IMR-90 (cell line): ENCODE results near the gene MOB2. TPM values are rescaled to one million over a fixed set of nuclear protein-coding genes. Genes with fewer than 3 reads are reported as not detected.

Experiments used
- ATAC-seq: fragments of 200-7000 bp; cut with Tn5 transposase; 2 replicates; pipeline ENCODE4 v1.9.1; 2020; ENCODE audit warnings: low read depth, mild to moderate bottlenecking, moderate library complexity
- BruUV-seq: library from RNA; stranded (reverse); fragments of 400-500 nt; replicated peaks from 2 replicates; lab custom pipeline; 2021; lab: Mats Ljungman, UMichigan
- CTCF ChIA-PET: fragments of 300-600 bp; formaldehyde crosslinking; extraction: SDS; loops from one replicate; lab custom pipeline; 2021; ENCODE audit warnings: antibody characterized with exemption; lab: Yijun Ruan, JAX
- POLR2A ChIA-PET: fragments of 300-600 bp; sonication (Branson Sonifier 250); formaldehyde crosslinking; loops from one replicate; lab custom pipeline; 2022; ENCODE audit warnings: antibody characterized with exemption; ENCODE audit not compliant: unreplicated experiment; lab: Charles Lee
- DNase-seq: peaks from one replicate; pipeline ENCODE4 v3.0.0; 2013
- H2AFZ ChIP-seq: replicated peaks from 2 replicates; pipeline ENCODE3; 2013; ENCODE audit warnings: low read length, mild to moderate bottlenecking; ENCODE audit not compliant: poor library complexity
- H2AK5ac ChIP-seq: 2 replicates; pipeline ENCODE4 v1.6.1; 2013; ENCODE audit warnings: low read depth, low read length, inconsistent platforms
- H2AK9ac ChIP-seq: replicated peaks from 2 replicates; pipeline ENCODE3; 2013; ENCODE audit warnings: mild to moderate bottlenecking, low read depth, low read length, moderate library complexity; ENCODE audit not compliant: poor library complexity
- H2BK120ac ChIP-seq: 2 replicates; pipeline ENCODE4 v1.6.1; 2013; ENCODE audit warnings: low read depth, low read length, inconsistent platforms
- H2BK15ac ChIP-seq: 3 replicates; pipeline ENCODE4 v1.6.1; 2013; ENCODE audit warnings: low read depth, low read length, inconsistent platforms
- H2BK20ac ChIP-seq: 2 replicates; pipeline ENCODE4 v1.6.1; 2013; ENCODE audit warnings: low read depth, mild to moderate bottlenecking, inconsistent platforms, low read length, moderate library complexity
- H2BK5ac ChIP-seq: 2 replicates; pipeline ENCODE4 v1.6.1; 2013; ENCODE audit warnings: mild to moderate bottlenecking, low read depth, low read length, inconsistent platforms; ENCODE audit not compliant: poor library complexity, severe bottlenecking
- H3K14ac ChIP-seq: replicated peaks from 2 replicates; pipeline ENCODE4 v1.6.1; 2013; ENCODE audit warnings: low read depth, low read length, inconsistent platforms
- H3K18ac ChIP-seq: 2 replicates; pipeline ENCODE4 v1.6.1; 2013; ENCODE audit warnings: low read depth, low read length, control low read depth
- H3K23ac ChIP-seq: 2 replicates; pipeline ENCODE4 v1.6.1; 2013; ENCODE audit warnings: low read depth, low read length, inconsistent platforms
- H3K27ac ChIP-seq: 2 replicates; pipeline ENCODE4 v1.5.1; 2013; ENCODE audit warnings: mild to moderate bottlenecking, control low read depth, low read length; ENCODE audit not compliant: insufficient read depth
- H3K27me3 ChIP-seq: 2 replicates; pipeline ENCODE4 v1.6.1; 2013; ENCODE audit warnings: low read length; ENCODE audit not compliant: control insufficient read depth, insufficient read depth
- H3K36me3 ChIP-seq: 2 replicates; pipeline ENCODE4 v1.6.1; 2013; ENCODE audit warnings: low read length, mixed read lengths; ENCODE audit not compliant: control insufficient read depth, insufficient read depth
- H3K4ac ChIP-seq: 2 replicates; pipeline ENCODE4 v1.6.1; 2013; ENCODE audit warnings: low read depth, low read length, inconsistent platforms
- H3K4me1 ChIP-seq: 2 replicates; pipeline ENCODE4 v1.6.1; 2013; ENCODE audit warnings: low read length, mixed read lengths; ENCODE audit not compliant: control insufficient read depth, insufficient read depth
- H3K4me2 ChIP-seq: 2 replicates; pipeline ENCODE4 v1.6.1; 2013; ENCODE audit warnings: low read depth, mild to moderate bottlenecking, control low read depth, low read length, moderate library complexity
- H3K4me3 ChIP-seq: 2 replicates; pipeline ENCODE4 v1.5.1; 2013; ENCODE audit warnings: low read depth, mild to moderate bottlenecking, control low read depth, low read length, moderate library complexity; ENCODE audit not compliant: insufficient read depth
- H3K56ac ChIP-seq: 2 replicates; pipeline ENCODE4 v1.6.1; 2013; ENCODE audit warnings: low read length, inconsistent platforms; ENCODE audit not compliant: insufficient read depth; ENCODE audit errors: extremely low read depth
- H3K79me1 ChIP-seq, 2 experiments: 2 replicates each; pipeline ENCODE4 v1.6.1; 2013; ENCODE audit warnings: low read length in 2 of 2, inconsistent platforms in 1 of 2, low read depth in 1 of 2
- H3K9ac ChIP-seq: 2 replicates; pipeline ENCODE4 v1.6.1; 2013; ENCODE audit warnings: low read depth, low read length, control low read depth
- H3K9me1 ChIP-seq: 2 replicates; pipeline ENCODE4 v1.6.1; 2013; ENCODE audit warnings: low read length, inconsistent platforms; ENCODE audit not compliant: insufficient read depth
- H3K9me3 ChIP-seq: 2 replicates; pipeline ENCODE4 v1.6.1; 2013; ENCODE audit warnings: low read length; ENCODE audit not compliant: control insufficient read depth, insufficient read depth
- H4K20me1 ChIP-seq: 2 replicates; pipeline ENCODE4 v1.6.1; 2013; ENCODE audit warnings: low read length, inconsistent platforms; ENCODE audit not compliant: insufficient read depth
- H4K5ac ChIP-seq: 2 replicates; pipeline ENCODE4 v1.6.1; 2013; ENCODE audit warnings: mild to moderate bottlenecking, low read depth, low read length, control low read depth
- H4K8ac ChIP-seq, 2 experiments: 2 replicates each; pipeline ENCODE4 v1.6.1; 2013; ENCODE audit warnings: low read depth in 2 of 2, low read length in 2 of 2, control low read depth in 1 of 2, inconsistent platforms in 1 of 2
- H4K91ac ChIP-seq: 2 replicates; pipeline ENCODE4 v1.6.1; 2013; ENCODE audit warnings: low read depth, low read length, inconsistent platforms; ENCODE audit not compliant: insufficient read depth
- BHLHE40 ChIP-seq: fragments of 150-350 bp; IDR thresholded peaks from 2 replicates; pipeline ENCODE4 v1.6.1; 2016; ENCODE audit warnings: mild to moderate bottlenecking, low read depth, low read length
- CHD1 ChIP-seq: IDR thresholded peaks from 2 replicates; pipeline ENCODE4 v1.6.1; 2012; ENCODE audit warnings: low read depth, low read length, improper control_type of control experiment
- FOS ChIP-seq: fragments of 150-350 bp; IDR thresholded peaks from 2 replicates; pipeline ENCODE4 v1.6.1; 2016; ENCODE audit warnings: low read depth, low read length
- MAFK ChIP-seq: IDR thresholded peaks from 2 replicates; pipeline ENCODE4 v1.6.1; 2012; ENCODE audit warnings: low read depth, low read length, improper control_type of control experiment
- MAZ ChIP-seq: IDR thresholded peaks from 2 replicates; pipeline ENCODE4 v1.6.1; 2012; ENCODE audit warnings: low read depth, mild to moderate bottlenecking, low read length, improper control_type of control experiment, moderate library complexity, borderline replicate concordance
- NFE2L2 ChIP-seq: fragments of 150-350 bp; IDR thresholded peaks from 2 replicates; pipeline ENCODE4 v1.6.1; 2016; ENCODE audit warnings: low read depth, mild to moderate bottlenecking, low read length
- POLR2A ChIP-seq: IDR thresholded peaks from 2 replicates; pipeline ENCODE4 v1.6.1; 2012; ENCODE audit warnings: mild to moderate bottlenecking, low read depth, low read length
- RCOR1 ChIP-seq: IDR thresholded peaks from 2 replicates; pipeline ENCODE4 v1.6.1; 2012; ENCODE audit warnings: mild to moderate bottlenecking, low read length, improper control_type of control experiment; ENCODE audit not compliant: insufficient replicate concordance
- RFX5 ChIP-seq: IDR thresholded peaks from 2 replicates; pipeline ENCODE4 v1.8.0; 2012; ENCODE audit warnings: low read depth, mild to moderate bottlenecking, low read length, moderate library complexity
- SMC3 ChIP-seq: fragments of 150-350 bp; IDR thresholded peaks from 2 replicates; pipeline ENCODE4 v1.6.1; 2016; ENCODE audit warnings: low read depth, mild to moderate bottlenecking, antibody characterized with exemption, low read length, moderate library complexity
- WGBS, 2 experiments: methylation state at CpG; one replicate each; pipeline versions ENCODE4 v1.1.5 to v1.1.7; 2013; ENCODE audit warnings: missing lambda C conversion rate in 2 of 2; ENCODE audit not compliant: insufficient read length in 1 of 2; ENCODE audit errors: extremely low coverage in 2 of 2; 5-methylcytosine and 5-hydroxymethylcytosine counted together
- dilution Hi-C: fragments of 300-500 bp; cut with HindIII; formaldehyde crosslinking; loops from one replicate; pipeline ENCODE4 v1.14.3; 2018; ENCODE audit warnings: low sequenced_read_pairs; ENCODE audit not compliant: unreplicated experiment
- in situ Hi-C: fragments of 300-500 bp; cut with MboI; formaldehyde crosslinking; loops from 3 replicates; pipeline ENCODE4 v1.14.3; 2019; ENCODE audit warnings: low sequenced_read_pairs, inconsistent platforms, mixed read lengths
- intact Hi-C: fragments of 100-400 bp; cut with micrococcal nuclease; formaldehyde crosslinking; loops from 2 replicates; pipeline ENCODE4 v1.10.0; 2022
- polyA plus RNA-seq, 3 experiments: library from polyadenylated mRNA; depleted of rRNA; stranded (reverse); fragments of >200 nt; gene quantifications; 2 replicates each; pipeline ENCODE4 v1.2.3, GENCODE V29; 2012; ENCODE audit warnings: low replicate concordance in 1 of 3
- total RNA-seq: library from RNA; depleted of rRNA; stranded (reverse); fragments of >200 nt; gene quantifications from 2 replicates; pipeline ENCODE4 v1.2.3, GENCODE V29; 2012
- TF ChIP-seq, protein P1 (sequence below): fragments of 150-350 bp; IDR thresholded peaks from 2 replicates; pipeline ENCODE4 v1.6.1; 2017; ENCODE audit warnings: mild to moderate bottlenecking, antibody characterized with exemption, low read length, low read depth
- TF ChIP-seq, protein P2 (sequence below): conservative IDR thresholded peaks from 2 replicates; pipeline ENCODE4 v1.5.1; 2012; ENCODE audit warnings: mild to moderate bottlenecking, low read depth, low read length, improper control_type of control experiment
- TF ChIP-seq, protein P3 (sequence below): fragments of 150-350 bp; IDR thresholded peaks from 2 replicates; pipeline ENCODE4 v1.6.1; 2016; ENCODE audit warnings: low read depth, mild to moderate bottlenecking, low read length, moderate library complexity, borderline replicate concordance

Gene MOB2
- total and polyA plus RNA-seq, 2 of the 4 experiments (the other 2 are of a cell fraction), result 23.7 to 36.2 TPM

DNA sequence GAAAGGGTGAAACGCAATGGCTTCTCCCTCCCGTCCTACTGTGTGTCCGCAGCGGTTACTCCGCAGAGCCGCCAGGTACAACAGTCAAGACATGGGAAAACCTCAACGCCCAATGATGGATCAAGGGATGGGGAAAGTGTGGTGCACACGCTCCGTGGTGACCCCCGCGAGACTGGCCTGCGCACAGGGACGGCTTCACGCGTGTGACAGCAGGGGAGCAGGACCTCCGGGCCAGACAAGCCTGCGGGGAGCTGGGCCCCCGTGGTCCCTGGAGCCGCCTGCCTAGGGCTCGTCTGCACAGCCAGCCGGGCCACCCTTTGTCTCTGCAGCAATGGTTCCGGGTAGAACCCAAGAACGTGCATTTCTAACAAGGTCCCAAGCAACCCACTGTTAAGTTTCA, 31.7 kb upstream of the MOB2 start:
- H4K5ac ChIP-seq, result no peak overlapping the region
- no peak overlapping the region for H3K4ac ChIP-seq
- H4K8ac ChIP-seq, result no peak overlapping the region
- no TSS peak for BruUV-seq
- no peaks in the 10 kb centered on the region; the same call in 1 of the 2 replicates for H3K9me1 ChIP-seq
- H2BK5ac ChIP-seq, result no peak overlapping the region
- H2BK20ac ChIP-seq, result no peak overlapping the region
- no peak overlapping the region for H3K23ac ChIP-seq
- TF ChIP-seq SMC3 (no peak), RCOR1 (no peak), POLR2A (no peak), BHLHE40 (no peak), FOS (no peak), CHD1 (no peak), MAZ (no peak), MAFK (no peak), RFX5 (no peak), NFE2L2 (no peak)
- TF ChIP-seq, protein P1, sequence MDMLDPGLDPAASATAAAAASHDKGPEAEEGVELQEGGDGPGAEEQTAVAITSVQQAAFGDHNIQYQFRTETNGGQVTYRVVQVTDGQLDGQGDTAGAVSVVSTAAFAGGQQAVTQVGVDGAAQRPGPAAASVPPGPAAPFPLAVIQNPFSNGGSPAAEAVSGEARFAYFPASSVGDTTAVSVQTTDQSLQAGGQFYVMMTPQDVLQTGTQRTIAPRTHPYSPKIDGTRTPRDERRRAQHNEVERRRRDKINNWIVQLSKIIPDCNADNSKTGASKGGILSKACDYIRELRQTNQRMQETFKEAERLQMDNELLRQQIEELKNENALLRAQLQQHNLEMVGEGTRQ, result no peak
- TF ChIP-seq, protein P2, sequence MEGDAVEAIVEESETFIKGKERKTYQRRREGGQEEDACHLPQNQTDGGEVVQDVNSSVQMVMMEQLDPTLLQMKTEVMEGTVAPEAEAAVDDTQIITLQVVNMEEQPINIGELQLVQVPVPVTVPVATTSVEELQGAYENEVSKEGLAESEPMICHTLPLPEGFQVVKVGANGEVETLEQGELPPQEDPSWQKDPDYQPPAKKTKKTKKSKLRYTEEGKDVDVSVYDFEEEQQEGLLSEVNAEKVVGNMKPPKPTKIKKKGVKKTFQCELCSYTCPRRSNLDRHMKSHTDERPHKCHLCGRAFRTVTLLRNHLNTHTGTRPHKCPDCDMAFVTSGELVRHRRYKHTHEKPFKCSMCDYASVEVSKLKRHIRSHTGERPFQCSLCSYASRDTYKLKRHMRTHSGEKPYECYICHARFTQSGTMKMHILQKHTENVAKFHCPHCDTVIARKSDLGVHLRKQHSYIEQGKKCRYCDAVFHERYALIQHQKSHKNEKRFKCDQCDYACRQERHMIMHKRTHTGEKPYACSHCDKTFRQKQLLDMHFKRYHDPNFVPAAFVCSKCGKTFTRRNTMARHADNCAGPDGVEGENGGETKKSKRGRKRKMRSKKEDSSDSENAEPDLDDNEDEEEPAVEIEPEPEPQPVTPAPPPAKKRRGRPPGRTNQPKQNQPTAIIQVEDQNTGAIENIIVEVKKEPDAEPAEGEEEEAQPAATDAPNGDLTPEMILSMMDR, result no peak
- TF ChIP-seq, protein P3, sequence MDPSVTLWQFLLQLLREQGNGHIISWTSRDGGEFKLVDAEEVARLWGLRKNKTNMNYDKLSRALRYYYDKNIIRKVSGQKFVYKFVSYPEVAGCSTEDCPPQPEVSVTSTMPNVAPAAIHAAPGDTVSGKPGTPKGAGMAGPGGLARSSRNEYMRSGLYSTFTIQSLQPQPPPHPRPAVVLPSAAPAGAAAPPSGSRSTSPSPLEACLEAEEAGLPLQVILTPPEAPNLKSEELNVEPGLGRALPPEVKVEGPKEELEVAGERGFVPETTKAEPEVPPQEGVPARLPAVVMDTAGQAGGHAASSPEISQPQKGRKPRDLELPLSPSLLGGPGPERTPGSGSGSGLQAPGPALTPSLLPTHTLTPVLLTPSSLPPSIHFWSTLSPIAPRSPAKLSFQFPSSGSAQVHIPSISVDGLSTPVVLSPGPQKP, result no peak
- ATAC-seq, result no peak
- no peak overlapping the region for H3K4me3 ChIP-seq
- H4K20me1 ChIP-seq, result peaks cover 93% of the 10 kb centered on the region
- no peak overlapping the region for H2AK5ac ChIP-seq
- no peak overlapping the region for H3K27ac ChIP-seq
- no peak overlapping the region for H4K91ac ChIP-seq
- H3K27me3 ChIP-seq, result no peaks in the 10 kb centered on the region
- no peak overlapping the region for H2AFZ ChIP-seq
- H3K56ac ChIP-seq, result no peak overlapping the region
- ChIA-PET CTCF (no interaction called here), POLR2A (no interaction called here)
- dilution Hi-C loops, result no loop called here
- no peak overlapping the region for H2BK15ac ChIP-seq
- no peak overlapping the region for H3K4me2 ChIP-seq
- H3K18ac ChIP-seq, result no peak overlapping the region
- H3K14ac ChIP-seq, result no peak overlapping the region
- intact Hi-C loops, result no loop called here
- no peak overlapping the region for H2BK120ac ChIP-seq
- WGBS, 2 experiments, result 91% methylated on average over 15 of the region's 23 CpGs; no CpG with 5 or more reads in 1 of the 2 experiments
- H2AK9ac ChIP-seq, result no peak overlapping the region
- no peaks in the 10 kb centered on the region for H3K36me3 ChIP-seq
- in situ Hi-C loops, result loop anchor here (25.0 kb wide), 1 partner anchor 306 kb away; the partner anchor contains the start of gene MUC5B
- no peaks in the 10 kb centered on the region for H3K9me3 ChIP-seq
- H3K79me1 ChIP-seq, result peaks cover 38 to 70% of the 10 kb centered on the region in 2 experiments
- H3K9ac ChIP-seq, result no peak overlapping the region
- H3K4me1 ChIP-seq, result peaks cover 19% of the 10 kb centered on the region
- no peak for DNase-seq
